Activated CD4-positive, alpha-beta T cell treated with anti-CD3 and anti-CD28 coated beads for 48 hours (primary cell): ENCODE measurements around the gene BTD.
A peak's percentile ranks its signal among the peaks of the same experiment; 100 is the strongest.

ENCODE experiments used
- DNase-seq: peaks from one replicate; pipeline ENCODE4 v3.0.0-alpha.2; 2020

BTD gene

GRCh38 chr3:15637131-15637951 lies 35.8 kb downstream of the BTD start:
- peak; percentile 31 for DNase-seq

DNA sequence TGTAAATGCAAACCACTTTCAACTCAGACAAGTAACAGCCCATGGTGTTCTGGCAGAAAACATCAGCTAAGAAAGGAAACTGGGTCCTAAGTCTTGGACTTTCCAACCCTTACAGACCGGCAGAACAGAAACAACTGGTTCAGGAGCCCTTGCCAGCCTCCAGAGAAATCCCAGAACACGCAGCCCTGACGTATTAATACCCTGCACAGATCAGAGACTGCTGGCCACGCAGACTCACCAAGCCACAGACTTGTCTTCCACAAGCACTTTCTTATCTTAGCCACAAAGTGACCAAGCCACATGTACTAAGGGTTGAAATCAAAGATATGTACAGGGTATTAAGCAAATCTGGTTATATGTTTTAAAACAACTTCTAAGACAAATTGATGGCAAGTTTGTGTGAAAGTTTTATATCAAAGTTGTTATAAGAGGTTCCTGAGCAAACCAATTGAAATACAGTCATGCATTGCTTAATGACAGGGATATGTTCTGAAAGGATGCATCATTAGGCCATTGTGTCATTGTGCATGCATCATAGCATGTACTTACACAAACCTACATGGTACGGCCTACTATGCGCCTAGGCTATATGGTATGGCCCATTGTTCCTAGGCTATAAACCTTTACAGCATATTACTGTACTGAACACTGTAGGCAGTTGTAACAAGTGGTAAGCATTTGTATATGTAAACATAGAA lies 36.8 kb downstream of the BTD start:
- no peak for DNase-seq

DNA sequence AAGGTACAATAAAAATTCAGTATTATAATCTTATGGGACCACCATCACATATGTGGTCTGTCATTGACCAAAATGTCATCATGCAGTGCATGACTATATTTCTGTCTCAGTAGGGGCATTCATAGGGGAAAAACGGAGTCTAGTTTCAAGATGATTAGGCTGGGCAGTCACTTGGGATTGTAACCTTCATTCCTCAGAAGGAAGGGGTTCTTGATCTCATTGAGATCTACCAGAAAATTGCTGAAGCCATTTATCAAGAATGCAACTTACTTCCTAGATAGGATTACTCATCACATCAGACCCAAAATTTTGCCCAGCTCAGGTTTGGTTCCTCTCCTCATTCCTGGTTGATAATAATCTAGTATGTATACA lies 37.3 kb downstream of the BTD start:
- no peak for DNase-seq

- no peak for DNase-seq
Measured at GRCh38 chr3:15645246-15645645, 43.7 kb downstream of the BTD start.

- no peak for DNase-seq
Measured at GRCh38 chr3:15645740-15646501, 44.4 kb downstream of the BTD start.

DNA sequence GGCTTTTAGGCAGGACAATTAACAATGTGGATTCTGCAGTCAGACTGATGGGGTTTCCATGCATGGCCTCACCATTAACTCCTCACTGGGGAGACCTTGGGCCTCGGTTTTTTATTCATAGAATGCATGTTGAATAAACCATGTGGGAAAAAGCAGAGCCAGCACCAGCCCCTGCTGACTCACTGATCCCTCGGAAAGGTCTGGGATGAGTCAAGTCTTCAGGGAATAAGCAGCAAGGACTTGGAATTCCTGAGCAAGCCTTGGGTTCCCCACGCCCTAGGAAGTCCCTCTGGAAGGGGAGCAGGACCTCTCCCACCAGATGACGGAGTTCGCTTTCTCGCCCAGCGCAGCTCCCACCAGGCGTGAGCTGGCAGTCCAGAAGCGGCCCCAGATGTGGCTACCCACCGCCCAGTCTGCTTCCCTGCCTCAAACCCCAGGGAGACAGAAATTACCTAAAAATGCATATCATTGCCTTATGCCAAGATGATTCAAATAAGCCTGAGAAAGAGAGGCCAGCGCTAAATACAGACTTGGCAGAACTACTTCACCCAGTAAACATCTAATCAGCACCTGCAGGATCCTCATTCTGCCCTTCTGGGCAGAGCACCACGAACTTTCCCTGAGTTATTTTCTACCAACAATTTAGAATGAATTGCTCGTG lies 45.4 kb downstream of the BTD start:
- DNase-seq = no peak

GRCh38 chr3:15647611-15648167 lies 46.1 kb downstream of the BTD start:
- DNase-seq = peak; percentile 62

- DNase-seq = no peak
Measured at GRCh38 chr3:15649341-15649740, 47.8 kb downstream of the BTD start.

DNA sequence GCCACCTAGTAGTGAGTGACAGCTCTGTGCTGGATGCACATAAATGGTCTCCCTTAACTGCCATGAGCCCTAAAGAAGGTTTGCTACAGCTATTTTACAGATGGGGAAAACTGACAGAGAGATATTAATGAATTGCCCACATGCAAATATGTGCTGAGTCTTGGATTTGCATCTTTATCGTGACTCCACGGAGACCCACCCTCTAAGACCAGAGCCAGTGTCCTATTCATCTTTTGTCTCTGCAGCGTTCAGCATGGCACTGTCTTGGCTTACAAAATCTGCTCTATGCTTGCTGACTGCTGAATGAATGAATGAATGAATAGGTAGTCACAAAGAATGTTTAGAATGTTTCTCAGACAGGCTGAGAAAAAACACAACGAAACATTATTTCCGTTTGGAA lies 48.3 kb downstream of the BTD start:
- no peak for DNase-seq

DNA sequence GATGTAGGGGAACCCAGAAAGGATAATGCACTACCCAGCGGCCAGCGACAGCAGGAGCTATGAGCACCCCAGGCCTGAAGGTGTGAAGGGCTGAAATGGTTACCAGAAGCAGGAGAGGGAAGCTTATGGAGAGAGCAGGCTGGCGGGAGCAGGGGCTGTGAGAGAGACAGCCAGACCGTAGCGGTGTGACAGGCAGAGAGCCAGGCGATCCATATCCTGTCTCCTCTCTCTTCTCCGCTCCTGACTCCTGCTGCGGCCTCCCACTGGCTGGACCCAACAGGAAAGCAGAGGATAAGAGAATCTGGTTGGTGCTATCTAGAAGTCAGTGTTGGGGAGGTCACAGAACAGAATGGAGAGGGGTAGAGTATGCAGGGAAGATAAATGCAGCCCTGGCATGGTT lies 49.9 kb downstream of the BTD start:
- no peak for DNase-seq

- DNase-seq = no peak
Measured at GRCh38 chr3:15653321-15653720, 51.8 kb downstream of the BTD start.

DNA sequence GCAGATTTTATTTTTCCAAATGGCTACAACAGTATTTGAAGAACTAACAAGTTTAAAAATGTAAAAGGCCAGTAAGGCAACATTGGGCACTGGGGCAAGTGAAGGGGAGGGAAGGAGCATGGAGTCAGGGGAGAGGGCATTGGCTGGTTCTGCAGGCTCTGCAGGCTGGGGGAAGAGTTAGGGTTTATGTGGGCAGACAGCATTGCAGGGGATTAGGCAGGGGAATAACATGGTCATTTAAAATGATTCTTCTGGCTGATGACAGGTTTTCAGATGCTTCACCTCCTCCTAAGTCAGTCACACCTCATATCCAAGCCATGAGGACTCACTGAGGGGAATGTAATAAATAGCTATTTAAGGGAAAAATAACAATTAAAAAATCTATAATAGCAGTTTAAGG lies 52.6 kb downstream of the BTD start:
- DNase-seq = no peak

- DNase-seq = no peak
Measured at GRCh38 chr3:15654891-15655290, 53.3 kb downstream of the BTD start.

DNA sequence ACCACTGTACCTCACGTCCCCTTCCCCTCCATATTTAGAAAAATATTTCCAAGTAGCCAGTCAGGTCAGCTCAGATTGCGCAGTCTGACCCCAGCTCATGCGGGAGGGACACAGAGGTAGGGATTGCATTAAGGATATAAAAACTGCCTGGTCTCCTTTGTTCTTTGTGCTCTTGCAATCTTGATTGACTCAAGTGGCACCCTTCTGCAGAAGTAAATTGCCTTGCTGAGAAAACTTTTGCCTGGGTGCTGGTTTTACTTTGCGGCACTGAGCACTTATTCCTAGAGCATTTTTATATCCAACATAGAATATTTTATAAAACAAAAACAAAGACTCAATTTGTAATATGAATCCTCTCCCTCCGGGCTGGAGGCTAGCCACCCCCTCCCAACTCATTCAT lies 54.8 kb downstream of the BTD start:
- no peak for DNase-seq

DNA sequence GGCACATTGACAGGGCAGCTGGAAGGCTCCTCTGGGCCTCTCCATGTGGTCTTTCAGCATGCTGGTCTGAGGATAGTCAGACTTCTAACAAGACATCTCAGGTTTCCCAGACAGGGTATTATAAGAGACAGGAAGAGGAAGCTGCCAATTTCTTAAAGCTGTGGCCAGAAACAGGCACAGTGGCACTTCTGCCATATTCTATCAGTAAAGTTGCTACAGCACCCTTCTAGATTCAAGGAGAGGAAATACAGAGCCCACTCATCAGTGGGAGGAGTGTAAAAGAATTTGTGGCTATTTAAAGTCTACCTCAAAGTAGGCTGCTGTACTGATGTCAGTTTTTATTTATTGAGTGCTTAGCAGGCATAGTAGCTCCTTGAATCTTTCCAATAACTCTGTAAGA lies 55.5 kb downstream of the BTD start:
- DNase-seq = no peak

DNA sequence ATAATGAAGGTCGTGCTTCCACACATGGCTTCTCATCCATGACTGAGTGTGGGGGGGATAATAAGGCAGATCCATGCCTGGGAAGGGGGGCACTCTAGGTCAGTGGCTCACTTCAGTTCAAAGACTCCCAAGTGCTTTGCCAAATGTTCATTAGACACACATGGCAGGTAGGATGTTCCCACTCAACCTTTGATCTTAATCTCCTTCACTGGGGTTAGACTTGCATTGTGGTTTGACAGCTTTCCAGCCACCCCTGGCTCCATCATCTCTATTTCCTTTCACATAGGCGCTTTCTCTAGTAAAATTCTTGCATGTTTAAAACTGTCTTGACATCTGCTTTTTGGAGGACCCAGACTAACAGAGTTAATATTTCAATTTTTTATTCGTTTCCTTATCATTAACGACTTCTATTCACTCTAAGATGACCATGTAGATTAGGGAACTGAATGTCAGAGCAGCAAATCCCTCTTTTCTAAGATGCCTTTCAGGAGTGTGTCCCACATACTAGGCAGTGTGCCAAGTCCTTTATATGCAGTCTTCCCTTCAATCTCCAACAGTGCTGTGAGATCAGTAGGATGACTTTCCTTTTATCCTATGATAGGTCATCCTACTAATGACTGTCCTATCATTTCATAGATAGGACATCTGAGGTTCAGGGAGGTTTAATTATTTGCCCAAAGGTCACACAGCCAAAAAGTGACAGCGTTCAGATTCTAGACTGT lies 57.9 kb downstream of the BTD start:
- no peak for DNase-seq

DNA sequence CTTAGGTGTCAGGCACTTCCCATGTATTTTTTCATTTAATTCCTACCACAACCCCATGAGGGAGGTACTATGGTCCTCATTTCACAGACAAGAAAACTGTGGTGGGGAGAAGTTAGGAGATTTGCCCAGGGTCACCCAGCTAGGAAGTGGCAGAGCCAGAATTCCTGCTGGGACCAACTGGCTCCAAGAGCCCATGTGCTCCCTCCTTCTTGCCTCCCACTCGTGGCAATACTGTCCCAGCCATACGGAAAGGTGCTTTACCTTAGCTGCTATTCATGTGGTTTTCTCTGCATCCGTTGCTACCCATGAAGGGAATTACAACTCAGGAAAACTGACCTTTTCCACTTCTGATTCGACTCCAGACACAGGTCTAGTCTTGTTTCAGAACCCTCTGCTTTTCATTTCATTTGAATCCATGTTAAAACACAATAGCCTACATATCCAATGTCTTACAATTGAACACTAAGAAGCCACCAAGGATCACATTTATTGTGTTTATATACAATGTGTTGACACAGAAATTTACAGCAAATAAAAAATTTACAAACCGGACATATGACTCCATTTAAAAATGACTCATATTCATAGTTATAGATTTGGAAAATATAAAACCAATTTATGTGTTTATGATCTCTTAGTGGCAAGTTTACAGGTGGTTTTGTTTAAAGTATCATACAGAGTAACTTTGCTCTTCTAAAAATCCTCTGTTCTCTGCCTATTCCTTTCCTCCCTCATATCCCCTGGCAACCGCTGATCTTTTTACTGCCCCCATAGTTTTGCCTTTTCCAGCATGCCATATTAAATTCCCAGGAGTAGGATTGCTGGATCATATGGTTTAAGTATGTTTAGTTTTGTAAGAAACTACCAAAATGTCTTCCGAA lies 58.8 kb downstream of the BTD start:
- DNase-seq = no peak

DNA sequence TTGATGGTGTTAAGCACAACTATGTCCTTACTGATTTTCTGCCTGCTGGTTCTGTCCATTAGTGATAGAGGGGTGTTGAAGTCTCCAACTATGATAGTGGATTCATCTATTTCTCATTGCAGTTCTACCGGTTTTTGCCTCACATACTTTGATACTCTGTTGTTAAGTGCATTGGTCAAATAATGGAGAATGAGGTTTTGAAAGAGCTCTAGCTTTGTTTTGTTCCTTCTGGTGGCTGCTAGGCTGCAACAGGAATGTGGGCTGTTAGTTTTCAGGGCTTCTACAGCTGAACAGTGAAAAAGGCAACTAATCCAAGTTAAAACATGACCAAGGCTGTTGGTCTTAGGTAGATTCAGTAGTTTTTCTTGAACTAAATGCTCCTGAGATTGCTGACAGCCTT lies 62.6 kb downstream of the BTD start:
- no peak for DNase-seq

DNA sequence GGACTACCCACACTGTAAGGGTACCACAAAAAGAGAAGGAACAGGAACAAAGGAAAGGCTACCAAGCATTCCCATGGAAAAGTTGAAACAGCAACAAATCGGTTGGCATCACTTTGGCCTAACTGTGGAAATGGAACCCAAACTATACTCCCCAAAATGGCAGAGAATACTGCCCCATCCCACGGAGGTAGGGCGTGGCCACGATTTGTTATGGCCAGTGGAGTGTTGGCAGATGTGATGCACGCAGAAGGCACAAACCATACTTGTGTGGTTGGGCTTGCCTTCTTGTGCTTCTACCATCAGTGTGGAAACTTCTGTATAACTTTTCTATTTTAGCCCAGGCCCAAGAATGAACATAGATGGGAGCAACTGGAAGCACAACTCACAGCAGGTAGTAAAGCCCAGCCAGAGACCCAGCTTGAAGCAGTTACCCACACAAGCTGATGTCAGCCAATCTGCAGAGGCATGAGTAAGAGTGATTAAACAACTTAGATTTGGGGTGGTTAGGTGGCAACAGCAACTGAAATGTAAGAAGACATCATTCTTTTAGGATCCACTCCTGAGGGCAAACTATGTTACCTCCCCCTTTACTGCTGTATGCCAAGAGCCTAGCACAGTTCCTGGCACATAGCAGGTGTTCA lies 64.1 kb downstream of the BTD start:
- no peak for DNase-seq

DNA sequence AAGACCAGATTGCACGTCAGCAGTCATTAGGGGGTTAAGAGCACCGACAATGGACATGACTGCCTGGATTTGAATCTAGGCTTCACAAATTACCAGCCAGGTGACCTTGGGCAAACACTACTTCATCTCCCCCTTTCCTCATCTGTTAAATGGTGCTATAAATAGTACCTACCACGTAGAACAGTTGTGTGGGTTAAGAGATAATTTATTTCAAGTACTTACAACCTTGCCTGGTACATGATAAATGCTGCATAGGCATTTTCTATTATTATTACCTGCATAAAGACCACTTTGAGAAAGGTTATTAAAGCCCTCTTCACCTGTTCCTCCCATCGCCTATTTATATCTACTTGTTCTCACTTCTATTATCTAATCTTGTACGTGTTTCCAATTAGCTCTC lies 64.7 kb downstream of the BTD start:
- no peak for DNase-seq

DNA sequence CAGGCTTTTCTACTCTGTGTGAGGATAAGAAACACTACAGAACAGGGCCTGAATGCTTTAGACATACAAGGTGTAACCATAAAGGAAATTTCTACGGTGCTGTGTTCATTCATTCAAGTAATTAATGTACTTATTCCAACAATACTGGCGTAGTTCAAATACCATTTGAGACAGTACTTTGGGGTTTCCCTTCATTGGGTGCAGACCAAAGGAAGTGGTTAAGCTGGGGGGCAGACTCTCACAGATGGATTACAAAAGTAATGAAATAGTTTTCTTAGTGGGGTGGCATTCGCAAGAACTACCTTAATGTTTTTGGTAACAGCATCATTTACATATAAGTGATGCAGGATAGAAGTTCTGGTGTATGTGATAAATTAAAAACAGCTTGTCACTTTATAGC lies 65.9 kb downstream of the BTD start:
- no peak for DNase-seq
